ENCODE data around the gene KIFC3.

DNA sequence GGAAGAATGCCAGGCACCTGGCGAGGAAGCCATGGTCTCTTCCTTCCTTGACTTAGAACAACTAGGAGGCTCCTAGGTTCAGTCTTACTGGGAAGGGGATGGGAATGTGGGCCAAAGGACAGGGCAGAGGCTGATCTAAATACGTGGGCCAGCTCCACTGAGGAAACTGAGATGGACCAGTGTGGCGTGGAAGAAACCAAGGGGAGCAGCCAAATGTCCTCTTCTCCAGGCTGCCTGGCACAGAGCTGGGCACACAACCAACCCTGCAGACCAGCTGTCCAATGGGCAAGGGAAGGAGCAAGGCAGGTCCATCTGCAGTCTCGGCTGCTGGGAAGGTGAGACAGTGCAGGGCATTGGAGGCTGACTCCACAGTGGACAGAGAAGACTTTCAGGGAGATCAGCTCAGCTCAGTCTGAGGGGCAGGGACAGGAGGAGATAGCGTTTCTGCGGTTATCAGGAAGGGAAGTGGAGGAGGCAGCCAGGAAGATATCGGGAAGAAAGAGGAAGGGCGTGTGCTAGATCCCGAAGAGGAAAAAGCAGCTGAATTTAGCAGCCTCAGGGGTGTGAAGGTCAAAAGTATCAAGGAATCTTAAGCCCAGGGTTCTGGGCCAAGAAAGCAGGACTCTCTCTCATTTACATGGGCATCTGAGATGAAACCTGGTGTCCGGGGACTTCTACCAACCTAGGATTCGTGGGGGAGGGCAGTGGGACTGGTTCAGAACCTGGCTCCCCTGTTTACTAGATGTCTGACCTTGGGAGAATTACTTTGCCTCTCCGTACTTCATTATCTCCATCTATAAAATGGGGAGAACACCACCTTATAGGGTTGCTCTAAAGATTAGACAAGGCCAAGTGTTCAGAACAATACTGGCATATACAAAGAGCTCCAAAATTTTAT lies 1.8 kb downstream of the KIFC3 start:
- TF ChIP-seq, protein P1, sequence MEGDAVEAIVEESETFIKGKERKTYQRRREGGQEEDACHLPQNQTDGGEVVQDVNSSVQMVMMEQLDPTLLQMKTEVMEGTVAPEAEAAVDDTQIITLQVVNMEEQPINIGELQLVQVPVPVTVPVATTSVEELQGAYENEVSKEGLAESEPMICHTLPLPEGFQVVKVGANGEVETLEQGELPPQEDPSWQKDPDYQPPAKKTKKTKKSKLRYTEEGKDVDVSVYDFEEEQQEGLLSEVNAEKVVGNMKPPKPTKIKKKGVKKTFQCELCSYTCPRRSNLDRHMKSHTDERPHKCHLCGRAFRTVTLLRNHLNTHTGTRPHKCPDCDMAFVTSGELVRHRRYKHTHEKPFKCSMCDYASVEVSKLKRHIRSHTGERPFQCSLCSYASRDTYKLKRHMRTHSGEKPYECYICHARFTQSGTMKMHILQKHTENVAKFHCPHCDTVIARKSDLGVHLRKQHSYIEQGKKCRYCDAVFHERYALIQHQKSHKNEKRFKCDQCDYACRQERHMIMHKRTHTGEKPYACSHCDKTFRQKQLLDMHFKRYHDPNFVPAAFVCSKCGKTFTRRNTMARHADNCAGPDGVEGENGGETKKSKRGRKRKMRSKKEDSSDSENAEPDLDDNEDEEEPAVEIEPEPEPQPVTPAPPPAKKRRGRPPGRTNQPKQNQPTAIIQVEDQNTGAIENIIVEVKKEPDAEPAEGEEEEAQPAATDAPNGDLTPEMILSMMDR (IDR thresholded peaks at IDR 0.05) = no peak
- no peak for TF ChIP-seq POLR2A (IDR thresholded peaks at IDR 0.05)
- TF ChIP-seq POLR2AphosphoS5 (IDR thresholded peaks at IDR 0.05) = no peak

Data from breast epithelium (tissue), 3 donors.